ENCODE results near the gene SLC22A2.

SLC22A2 gene

GRCh38 chr6:160202411-160202810, 56.2 kb downstream of the SLC22A2 start:
- no peak for TF ChIP-seq SIN3A (IDR thresholded peaks at IDR 0.05; ENCODE audit: borderline replicate concordance, insufficient read depth, low read length)
- TF ChIP-seq POLR2AphosphoS5 (IDR thresholded peaks at IDR 0.05; ENCODE audit: low read depth, low read length) = no peak
- no peak for TF ChIP-seq REST (IDR thresholded peaks at IDR 0.05; ENCODE audit: insufficient read depth in 1 of 2, low read depth in 2 of 2, low read length in 2 of 2)
- TF ChIP-seq TAF1 (IDR thresholded peaks at IDR 0.05; ENCODE audit: borderline replicate concordance, insufficient read depth, low read length) = no peak
- no peak for TF ChIP-seq FOXP2 (optimal IDR thresholded peaks at IDR 0.05; ENCODE audit: borderline replicate concordance, extremely low read depth, extremely low read length, insufficient read depth)

- TF ChIP-seq FOXP2 (optimal IDR thresholded peaks at IDR 0.05; ENCODE audit: borderline replicate concordance, extremely low read depth, extremely low read length, insufficient read depth) = no peak
- no peak for TF ChIP-seq REST (IDR thresholded peaks at IDR 0.05; ENCODE audit: insufficient read depth in 1 of 2, low read depth in 2 of 2, low read length in 2 of 2)
- TF ChIP-seq TAF1 (IDR thresholded peaks at IDR 0.05; ENCODE audit: borderline replicate concordance, insufficient read depth, low read length) = no peak
- TF ChIP-seq SIN3A (IDR thresholded peaks at IDR 0.05; ENCODE audit: borderline replicate concordance, insufficient read depth, low read length) = no peak
- TF ChIP-seq POLR2AphosphoS5 (IDR thresholded peaks at IDR 0.05; ENCODE audit: low read depth, low read length) = no peak
Observed at GRCh38 chr6:160201061-160201460, 57.6 kb downstream of the SLC22A2 start.

- TF ChIP-seq SIN3A (IDR thresholded peaks at IDR 0.05; ENCODE audit: borderline replicate concordance, insufficient read depth, low read length) = no peak
- no peak for TF ChIP-seq REST (IDR thresholded peaks at IDR 0.05; ENCODE audit: insufficient read depth in 1 of 2, low read depth in 2 of 2, low read length in 2 of 2)
- no peak for TF ChIP-seq POLR2AphosphoS5 (IDR thresholded peaks at IDR 0.05; ENCODE audit: low read depth, low read length)
- TF ChIP-seq TAF1 (IDR thresholded peaks at IDR 0.05; ENCODE audit: borderline replicate concordance, insufficient read depth, low read length) = no peak
- no peak for TF ChIP-seq FOXP2 (optimal IDR thresholded peaks at IDR 0.05; ENCODE audit: borderline replicate concordance, extremely low read depth, extremely low read length, insufficient read depth)
Observed at GRCh38 chr6:160198606-160199211, 59.9 kb downstream of the SLC22A2 start.

- TF ChIP-seq FOXP2 (optimal IDR thresholded peaks at IDR 0.05; ENCODE audit: borderline replicate concordance, extremely low read depth, extremely low read length, insufficient read depth) (no peak), REST (IDR thresholded peaks at IDR 0.05; ENCODE audit: insufficient read depth in 1 of 2, low read depth in 2 of 2, low read length in 2 of 2) (no peak), POLR2AphosphoS5 (IDR thresholded peaks at IDR 0.05; ENCODE audit: low read depth, low read length) (no peak), SIN3A (IDR thresholded peaks at IDR 0.05; ENCODE audit: borderline replicate concordance, insufficient read depth, low read length) (no peak), TAF1 (IDR thresholded peaks at IDR 0.05; ENCODE audit: borderline replicate concordance, insufficient read depth, low read length) (no peak)
Observed at GRCh38 chr6:160197662-160198061, 61.0 kb downstream of the SLC22A2 start.
